Neural progenitor cell (in vitro differentiated cells): ENCODE measurements around the gene SP140L. TPM values are rescaled to one million over a fixed set of nuclear protein-coding genes. Genes with fewer than 3 reads are reported as not detected.

Source experiments
- DNase-seq: peaks from one replicate; pipeline ENCODE4 v3.0.0-alpha.2; 2016; ENCODE audit warnings: low spot score
- H2AFZ ChIP-seq: fragments of 200-600 bp; sonication (generic); replicated peaks from 2 replicates; pipeline ENCODE4 v1.6.1; 2016; ENCODE audit warnings: antibody characterized with exemption
- H3F3A ChIP-seq: fragments of 200-600 bp; sonication (generic); 2 replicates; pipeline ENCODE4 v1.6.1; 2016; ENCODE audit warnings: antibody characterized with exemption, low read depth
- H3K27ac ChIP-seq: fragments of 200-600 bp; sonication (generic); 2 replicates; pipeline ENCODE4 v1.5.1; 2016; ENCODE audit warnings: mild to moderate bottlenecking
- H3K27me3 ChIP-seq: fragments of 200-600 bp; sonication (generic); 2 replicates; pipeline ENCODE4 v1.6.1; 2016; ENCODE audit warnings: mild to moderate bottlenecking, moderate library complexity
- H3K36me3 ChIP-seq: fragments of 200-600 bp; sonication (generic); 2 replicates; pipeline ENCODE4 v1.5.1; 2016
- H3K4me1 ChIP-seq: fragments of 200-600 bp; sonication (generic); 2 replicates; pipeline ENCODE4 v1.6.1; 2016; ENCODE audit warnings: mixed run types
- H3K4me2 ChIP-seq: fragments of 200-600 bp; sonication (generic); 2 replicates; pipeline ENCODE4 v1.6.1; 2016
- H3K4me3 ChIP-seq: fragments of 200-600 bp; sonication (generic); 2 replicates; pipeline ENCODE4 v1.5.1; 2016
- H3K79me2 ChIP-seq: fragments of 200-600 bp; sonication (generic); 2 replicates; pipeline ENCODE4 v1.6.1; 2016; ENCODE audit warnings: low read depth
- H3K9ac ChIP-seq: fragments of 200-600 bp; sonication (generic); 2 replicates; pipeline ENCODE4 v1.6.1; 2016
- H3K9me3 ChIP-seq: fragments of 200-600 bp; sonication (generic); 2 replicates; pipeline ENCODE4 v1.5.1; 2016; ENCODE audit warnings: low read depth
- H4K20me1 ChIP-seq: fragments of 200-600 bp; sonication (generic); 2 replicates; pipeline ENCODE4 v1.6.1; 2016; ENCODE audit warnings: low read depth
- H3K27ac Mint-ChIP-seq: 3 replicates; pipeline ENCODE4 v1.8.0; 2021; ENCODE audit warnings: mixed read lengths
- H3K27me3 Mint-ChIP-seq: 2 replicates; pipeline ENCODE4 v1.8.0; 2022; ENCODE audit warnings: low read depth, mild to moderate bottlenecking, inconsistent platforms, moderate library complexity, mixed read lengths; ENCODE audit not compliant: insufficient read depth
- H3K36me3 Mint-ChIP-seq: 3 replicates; pipeline ENCODE4 v1.8.0; 2021; ENCODE audit warnings: mixed read lengths
- H3K4me1 Mint-ChIP-seq: 3 replicates; pipeline ENCODE4 v1.8.0; 2021; ENCODE audit warnings: mixed read lengths
- H3K4me3 Mint-ChIP-seq: 3 replicates; pipeline ENCODE4 v1.8.0; 2021; ENCODE audit warnings: mild to moderate bottlenecking, moderate library complexity, mixed read lengths
- H3K9me3 Mint-ChIP-seq: 3 replicates; pipeline ENCODE4 v1.8.0; 2020; ENCODE audit warnings: mixed read lengths
- EZH2 ChIP-seq: fragments of 200-600 bp; sonication (generic); IDR thresholded peaks from 2 replicates; pipeline ENCODE4 v1.6.1; 2017; ENCODE audit warnings: antibody characterized with exemption, mild to moderate bottlenecking, moderate library complexity
- EZH2phosphoT487 ChIP-seq: fragments of 200-600 bp; sonication (generic); IDR thresholded peaks from 2 replicates; pipeline ENCODE4 v1.6.1; 2017; ENCODE audit warnings: antibody characterized with exemption
- total RNA-seq: library from RNA; depleted of rRNA; stranded (reverse); fragments of >200 nt; gene quantifications from 2 replicates; pipeline ENCODE4 v1.2.3, GENCODE V29; 2015; ENCODE audit warnings: low replicate concordance
- TF ChIP-seq, protein P1 (sequence below): fragments of 200-600 bp; sonication (generic); IDR thresholded peaks from 2 replicates; pipeline ENCODE4 v1.5.1; 2017; ENCODE audit warnings: antibody characterized with exemption, mild to moderate bottlenecking

Gene SP140L
- total RNA-seq, 1 donor from 2014 or later, result 2.0 TPM

DNA sequence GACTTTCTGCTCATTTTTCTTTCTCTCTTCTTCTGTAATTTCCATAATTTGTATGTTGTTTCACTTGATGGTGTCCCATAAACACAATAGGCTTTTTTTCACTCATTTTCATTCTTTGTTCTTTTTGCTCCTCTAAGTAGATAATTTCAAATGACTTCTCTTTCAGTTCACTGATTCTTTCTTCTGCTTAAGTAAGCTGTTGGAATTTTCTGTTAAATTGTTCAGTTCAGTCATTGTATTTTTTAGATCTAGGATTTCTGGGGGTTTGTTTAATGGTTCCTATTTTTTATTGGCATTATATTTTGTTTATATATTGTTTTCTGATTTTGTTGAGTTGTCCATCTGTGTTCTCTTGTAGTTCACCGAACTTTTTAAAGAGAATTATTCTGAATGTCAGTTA, 19.5 kb downstream of the SP140L start:
- TF ChIP-seq EZH2, result no peak
- TF ChIP-seq EZH2phosphoT487, result no peak
- TF ChIP-seq, protein P1, sequence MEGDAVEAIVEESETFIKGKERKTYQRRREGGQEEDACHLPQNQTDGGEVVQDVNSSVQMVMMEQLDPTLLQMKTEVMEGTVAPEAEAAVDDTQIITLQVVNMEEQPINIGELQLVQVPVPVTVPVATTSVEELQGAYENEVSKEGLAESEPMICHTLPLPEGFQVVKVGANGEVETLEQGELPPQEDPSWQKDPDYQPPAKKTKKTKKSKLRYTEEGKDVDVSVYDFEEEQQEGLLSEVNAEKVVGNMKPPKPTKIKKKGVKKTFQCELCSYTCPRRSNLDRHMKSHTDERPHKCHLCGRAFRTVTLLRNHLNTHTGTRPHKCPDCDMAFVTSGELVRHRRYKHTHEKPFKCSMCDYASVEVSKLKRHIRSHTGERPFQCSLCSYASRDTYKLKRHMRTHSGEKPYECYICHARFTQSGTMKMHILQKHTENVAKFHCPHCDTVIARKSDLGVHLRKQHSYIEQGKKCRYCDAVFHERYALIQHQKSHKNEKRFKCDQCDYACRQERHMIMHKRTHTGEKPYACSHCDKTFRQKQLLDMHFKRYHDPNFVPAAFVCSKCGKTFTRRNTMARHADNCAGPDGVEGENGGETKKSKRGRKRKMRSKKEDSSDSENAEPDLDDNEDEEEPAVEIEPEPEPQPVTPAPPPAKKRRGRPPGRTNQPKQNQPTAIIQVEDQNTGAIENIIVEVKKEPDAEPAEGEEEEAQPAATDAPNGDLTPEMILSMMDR, result no peak
- no peak overlapping the region for H2AFZ ChIP-seq
- H3K27ac ChIP-seq, result no peak overlapping the region
- peaks cover 6% of the 10 kb centered on the region for H3K36me3 ChIP-seq
- Mint-ChIP-seq H3K4me3 (no peak overlapping the region), H3K4me1 (peaks cover 4% of the 10 kb centered on the region), H3K36me3 (no peaks in the 10 kb centered on the region), H3K9me3 (peaks cover 6% of the 10 kb centered on the region), H3K27ac (no peak overlapping the region), H3K27me3 (peaks cover 2% of the 10 kb centered on the region)
- H3K4me3 ChIP-seq, result no peak overlapping the region
- H4K20me1 ChIP-seq, result no peaks in the 10 kb centered on the region
- no peaks in the 10 kb centered on the region for H3K27me3 ChIP-seq
- no peak overlapping the region for H3K9ac ChIP-seq
- no peak overlapping the region for H3K4me2 ChIP-seq
- H3K79me2 ChIP-seq, result no peaks in the 10 kb centered on the region
- H3F3A ChIP-seq, result no peaks in the 10 kb centered on the region
- no peaks in the 10 kb centered on the region for H3K4me1 ChIP-seq
- no peak for DNase-seq
- no peaks in the 10 kb centered on the region for H3K9me3 ChIP-seq

DNA sequence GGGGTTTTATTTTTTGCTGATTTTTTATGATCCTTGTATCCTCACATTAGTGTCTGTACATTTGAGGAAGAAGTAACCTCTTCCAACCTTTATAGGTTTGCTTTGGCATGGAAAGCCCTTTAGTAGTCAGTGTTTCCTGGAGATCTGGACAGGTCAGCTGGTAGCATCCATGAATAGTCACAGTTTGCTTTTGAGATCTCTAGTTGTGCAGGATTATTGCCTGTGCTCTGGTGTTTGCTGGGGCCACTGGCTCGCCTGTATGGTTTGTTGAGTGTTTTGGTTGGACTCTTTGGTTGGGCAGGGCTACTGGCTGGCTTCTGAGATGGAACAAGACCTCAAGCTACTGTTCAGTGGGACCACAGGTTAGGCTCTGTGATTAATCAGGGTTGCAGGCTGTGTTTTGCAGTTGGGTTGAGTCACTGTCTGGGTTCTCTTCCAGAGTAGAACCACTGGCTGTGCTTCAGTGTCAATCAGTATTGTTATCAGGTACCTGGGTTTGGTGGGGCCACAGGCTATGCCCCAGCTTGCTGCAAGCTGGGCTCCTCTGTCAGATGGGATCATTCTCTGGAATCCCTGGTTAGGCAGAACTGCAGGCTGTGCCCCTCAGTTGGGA, 20.0 kb downstream of the SP140L start:
- H3K27me3 Mint-ChIP-seq, result peaks cover 2% of the 10 kb centered on the region
- no peak for DNase-seq
- Histone ChIP-seq H3K9ac (no peak overlapping the region), H3K4me3 (no peak overlapping the region), H3K27me3 (no peaks in the 10 kb centered on the region), H3K4me2 (no peak overlapping the region), H3F3A (no peaks in the 10 kb centered on the region), H3K4me1 (no peaks in the 10 kb centered on the region), H2AFZ (no peak overlapping the region), H4K20me1 (no peaks in the 10 kb centered on the region), H3K79me2 (no peaks in the 10 kb centered on the region), H3K9me3 (no peaks in the 10 kb centered on the region), H3K36me3 (peaks cover 6% of the 10 kb centered on the region), H3K27ac (no peak overlapping the region)
- H3K4me3 Mint-ChIP-seq, result no peak overlapping the region
- TF ChIP-seq, protein P1, result no peak
- no peaks in the 10 kb centered on the region for H3K36me3 Mint-ChIP-seq
- H3K4me1 Mint-ChIP-seq, result peaks cover 4% of the 10 kb centered on the region
- peaks cover 6% of the 10 kb centered on the region for H3K9me3 Mint-ChIP-seq
- no peak overlapping the region for H3K27ac Mint-ChIP-seq

GRCh38 chr2:230347659-230348305, 20.8 kb downstream of the SP140L start:
- H3K4me3 ChIP-seq, result no peak overlapping the region
- no peak for DNase-seq
- Mint-ChIP-seq H3K27ac (no peak overlapping the region), H3K27me3 (no peaks in the 10 kb centered on the region), H3K9me3 (peaks cover 6% of the 10 kb centered on the region), H3K4me3 (no peak overlapping the region), H3K36me3 (no peaks in the 10 kb centered on the region), H3K4me1 (no peaks in the 10 kb centered on the region)
- no peaks in the 10 kb centered on the region for H3K9me3 ChIP-seq
- H3K4me1 ChIP-seq, result no peaks in the 10 kb centered on the region
- H3K79me2 ChIP-seq, result no peaks in the 10 kb centered on the region
- H3K36me3 ChIP-seq, result peaks cover 6% of the 10 kb centered on the region
- H3K27me3 ChIP-seq, result no peaks in the 10 kb centered on the region
- H3K4me2 ChIP-seq, result no peak overlapping the region
- no peaks in the 10 kb centered on the region for H4K20me1 ChIP-seq
- no peak overlapping the region for H2AFZ ChIP-seq
- H3K27ac ChIP-seq, result no peak overlapping the region
- H3F3A ChIP-seq, result no peaks in the 10 kb centered on the region
- TF ChIP-seq EZH2 (no peak), EZH2phosphoT487 (no peak)
- TF ChIP-seq, protein P1, result no peak
- H3K9ac ChIP-seq, result no peak overlapping the region
